Measurements from ENCODE around the gene PKNOX2. TPM values are rescaled to one million over a fixed set of nuclear protein-coding genes. Genes with fewer than 3 reads are reported as not detected.

Gene PKNOX2
- total RNA-seq, 2 experiments from 2014 or later = not detected

DNA sequence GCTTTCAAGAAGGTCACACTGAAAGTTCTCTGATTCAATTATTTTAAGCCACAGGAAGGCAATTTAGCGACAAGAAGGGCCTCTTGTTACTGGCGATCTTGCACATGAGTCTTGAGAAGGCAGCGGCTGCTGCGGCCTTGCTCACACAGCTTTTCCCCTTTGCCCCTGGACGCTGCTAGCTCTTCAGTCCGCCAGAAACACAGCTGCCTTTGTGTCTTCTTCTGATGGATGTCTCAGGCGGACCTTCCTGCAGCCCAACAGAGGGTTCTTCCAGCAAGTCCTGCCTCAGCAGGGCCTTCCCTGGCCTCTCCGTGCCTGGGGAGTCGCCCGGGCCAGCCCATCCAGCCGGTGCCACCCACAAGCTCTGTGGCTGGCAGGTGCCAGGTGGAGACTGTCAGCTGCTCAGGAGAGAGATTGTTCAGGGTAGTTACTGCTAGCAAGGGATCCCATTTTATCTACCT lies 59.4 kb downstream of the PKNOX2 start:
- no peak for DNase-seq
- H3K4me1 Mint-ChIP-seq = no peaks in the 10 kb centered on the region
- peaks cover 6% of the 10 kb centered on the region for H3K27me3 Mint-ChIP-seq

GRCh38 chr11:125224391-125225021 lies 60.0 kb downstream of the PKNOX2 start:
- H3K27me3 Mint-ChIP-seq = peaks cover 6% of the 10 kb centered on the region
- no peaks in the 10 kb centered on the region for H3K4me1 Mint-ChIP-seq
- no peak overlapping the region for H3K4me3 Mint-ChIP-seq
- H3K9me3 Mint-ChIP-seq = no peaks in the 10 kb centered on the region
- DNase-seq = no peak
- no peaks in the 10 kb centered on the region for H3K36me3 Mint-ChIP-seq
- no peak overlapping the region for H3K27ac Mint-ChIP-seq

More for the DNA sequence above, 59.4 kb downstream of the PKNOX2 start:
- no peaks in the 10 kb centered on the region for H3K9me3 Mint-ChIP-seq
- no peaks in the 10 kb centered on the region for H3K36me3 Mint-ChIP-seq
- H3K27ac Mint-ChIP-seq = no peak overlapping the region
- no peak overlapping the region for H3K4me3 Mint-ChIP-seq

GRCh38 chr11:125225401-125225800 lies 60.9 kb downstream of the PKNOX2 start:
- Mint-ChIP-seq H3K4me3 (no peak overlapping the region), H3K9me3 (no peaks in the 10 kb centered on the region), H3K4me1 (no peaks in the 10 kb centered on the region)

GRCh38 chr11:125226031-125226430 lies 61.5 kb downstream of the PKNOX2 start:
- H3K4me3 Mint-ChIP-seq = no peak overlapping the region
- H3K36me3 Mint-ChIP-seq = no peaks in the 10 kb centered on the region
- no peaks in the 10 kb centered on the region for H3K9me3 Mint-ChIP-seq
- H3K27me3 Mint-ChIP-seq = peaks cover 6% of the 10 kb centered on the region
- H3K4me1 Mint-ChIP-seq = no peaks in the 10 kb centered on the region
- no peak for DNase-seq
- no peak overlapping the region for H3K27ac Mint-ChIP-seq

More at GRCh38 chr11:125225401-125225800, 60.9 kb downstream of the PKNOX2 start:
- peaks cover 6% of the 10 kb centered on the region for H3K27me3 Mint-ChIP-seq
- DNase-seq = no peak
- no peak overlapping the region for H3K27ac Mint-ChIP-seq
- H3K36me3 Mint-ChIP-seq = no peaks in the 10 kb centered on the region

- no peak for DNase-seq
- Mint-ChIP-seq H3K4me3 (no peak overlapping the region), H3K9me3 (no peaks in the 10 kb centered on the region), H3K27ac (no peak overlapping the region), H3K27me3 (peaks cover 6% of the 10 kb centered on the region), H3K4me1 (no peaks in the 10 kb centered on the region), H3K36me3 (no peaks in the 10 kb centered on the region)
Measured at GRCh38 chr11:125226706-125227105, 62.2 kb downstream of the PKNOX2 start.

- H3K4me3 Mint-ChIP-seq = no peak overlapping the region
- H3K36me3 Mint-ChIP-seq = no peaks in the 10 kb centered on the region
- H3K9me3 Mint-ChIP-seq = no peaks in the 10 kb centered on the region
- no peaks in the 10 kb centered on the region for H3K4me1 Mint-ChIP-seq
- peaks cover 6% of the 10 kb centered on the region for H3K27me3 Mint-ChIP-seq
- no peak overlapping the region for H3K27ac Mint-ChIP-seq
- DNase-seq = no peak
Measured at GRCh38 chr11:125227151-125227550, 62.6 kb downstream of the PKNOX2 start.

DNA sequence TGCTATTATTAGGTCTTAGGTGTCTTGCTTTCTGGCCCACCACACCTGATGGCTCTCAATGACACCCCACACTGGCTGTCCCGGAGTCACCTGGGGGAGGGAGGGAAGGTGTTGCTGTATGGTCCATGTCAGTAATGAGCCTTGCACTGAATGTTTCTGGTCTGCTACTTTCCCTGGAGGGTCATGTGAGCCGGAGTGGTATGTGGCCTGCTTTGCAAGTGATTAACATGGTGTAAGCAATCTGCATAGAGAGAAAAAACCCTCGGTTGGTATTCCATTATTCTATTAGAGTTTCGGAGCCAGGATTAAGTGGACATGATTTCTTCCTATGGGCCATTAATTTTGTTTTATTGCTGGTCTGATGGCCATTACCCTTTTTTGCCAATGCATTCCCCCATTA lies 63.9 kb downstream of the PKNOX2 start:
- DNase-seq = no peak
- H3K27me3 Mint-ChIP-seq = peaks cover 6% of the 10 kb centered on the region
- no peaks in the 10 kb centered on the region for H3K9me3 Mint-ChIP-seq
- H3K4me3 Mint-ChIP-seq = no peak overlapping the region
- no peaks in the 10 kb centered on the region for H3K4me1 Mint-ChIP-seq
- H3K27ac Mint-ChIP-seq = no peak overlapping the region
- H3K36me3 Mint-ChIP-seq = no peaks in the 10 kb centered on the region

DNA sequence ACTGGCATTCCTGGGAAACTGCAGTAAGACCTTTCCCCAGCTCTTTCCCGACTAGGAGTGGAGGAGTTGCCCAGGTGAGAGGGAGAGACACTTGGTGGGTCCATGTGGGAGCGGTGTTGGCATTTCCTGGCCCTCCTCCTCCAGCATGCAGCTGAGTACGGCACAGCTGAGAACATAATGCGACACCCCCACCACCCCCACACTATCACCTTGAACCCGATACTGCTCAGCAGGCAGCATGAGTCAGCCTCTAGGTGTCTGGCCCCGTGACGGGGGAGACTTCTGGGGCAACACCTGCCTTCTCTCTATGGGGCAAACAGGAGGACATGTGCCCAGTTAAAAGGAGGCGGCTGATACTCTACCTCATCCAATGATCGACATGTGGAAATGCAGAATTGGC lies 64.4 kb downstream of the PKNOX2 start:
- H3K9me3 Mint-ChIP-seq = no peaks in the 10 kb centered on the region
- no peaks in the 10 kb centered on the region for H3K36me3 Mint-ChIP-seq
- no peaks in the 10 kb centered on the region for H3K4me1 Mint-ChIP-seq
- no peak for DNase-seq
- no peak overlapping the region for H3K4me3 Mint-ChIP-seq
- no peak overlapping the region for H3K27ac Mint-ChIP-seq
- H3K27me3 Mint-ChIP-seq = peaks cover 6% of the 10 kb centered on the region

DNA sequence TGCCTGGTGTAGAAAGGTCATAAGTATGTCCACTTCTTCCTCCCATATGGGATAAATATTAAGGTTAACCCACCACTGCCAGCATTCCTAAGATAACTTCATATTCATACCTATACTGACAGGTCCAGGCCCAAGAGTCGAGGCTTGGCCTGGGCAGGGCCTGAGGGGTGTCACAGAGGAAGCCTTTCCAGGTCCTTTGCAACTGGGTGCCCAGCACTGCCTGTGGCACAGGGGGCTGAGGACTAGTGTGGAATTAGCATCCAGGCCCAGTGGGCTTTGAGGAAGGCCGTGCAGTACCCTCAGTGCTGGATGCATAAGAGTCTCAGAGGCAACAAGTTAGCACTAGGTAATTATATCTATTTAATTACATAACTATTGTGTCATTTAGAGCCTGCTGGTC lies 65.4 kb downstream of the PKNOX2 start:
- no peaks in the 10 kb centered on the region for H3K36me3 Mint-ChIP-seq
- no peak for DNase-seq
- no peak overlapping the region for H3K27ac Mint-ChIP-seq
- H3K27me3 Mint-ChIP-seq = peaks cover 6% of the 10 kb centered on the region
- no peaks in the 10 kb centered on the region for H3K9me3 Mint-ChIP-seq
- H3K4me1 Mint-ChIP-seq = no peaks in the 10 kb centered on the region
- no peak overlapping the region for H3K4me3 Mint-ChIP-seq

DNA sequence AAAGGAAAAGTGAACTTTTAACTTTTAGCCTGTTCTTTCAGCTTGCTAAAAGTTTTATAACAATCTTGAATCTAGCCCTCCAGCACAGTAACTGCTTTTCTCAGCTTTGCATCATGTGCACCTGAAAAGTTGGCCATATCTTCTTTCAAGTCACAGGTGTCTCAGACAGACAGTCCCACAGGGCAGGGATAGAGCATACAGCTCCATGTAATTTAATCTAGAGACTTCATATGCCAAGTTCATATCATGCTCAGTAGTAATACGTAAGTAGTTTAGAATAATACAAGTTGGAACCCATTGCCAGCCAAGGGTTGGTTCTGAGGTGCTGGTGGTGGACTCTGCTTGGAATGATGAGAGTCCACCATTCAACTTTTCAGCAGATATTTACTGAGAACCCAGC lies 68.6 kb downstream of the PKNOX2 start:
- peaks cover 15% of the 10 kb centered on the region for H3K27me3 Mint-ChIP-seq
- H3K4me1 Mint-ChIP-seq = no peaks in the 10 kb centered on the region
- no peak overlapping the region for H3K27ac Mint-ChIP-seq
- H3K4me3 Mint-ChIP-seq = no peak overlapping the region
- H3K9me3 Mint-ChIP-seq = no peaks in the 10 kb centered on the region
- DNase-seq = no peak
- H3K36me3 Mint-ChIP-seq = no peaks in the 10 kb centered on the region

GRCh38 chr11:125233736-125234275 lies 69.3 kb downstream of the PKNOX2 start:
- H3K27ac Mint-ChIP-seq = no peak overlapping the region
- H3K27me3 Mint-ChIP-seq = peaks cover 15% of the 10 kb centered on the region
- H3K4me3 Mint-ChIP-seq = no peak overlapping the region
- no peaks in the 10 kb centered on the region for H3K4me1 Mint-ChIP-seq
- H3K9me3 Mint-ChIP-seq = no peaks in the 10 kb centered on the region
- no peak for DNase-seq
- H3K36me3 Mint-ChIP-seq = no peaks in the 10 kb centered on the region

GRCh38 chr11:125235071-125235471 lies 70.5 kb downstream of the PKNOX2 start:
- Mint-ChIP-seq H3K27ac (no peak overlapping the region), H3K9me3 (no peaks in the 10 kb centered on the region), H3K4me3 (no peak overlapping the region), H3K4me1 (no peaks in the 10 kb centered on the region), H3K36me3 (no peaks in the 10 kb centered on the region), H3K27me3 (peaks cover 24% of the 10 kb centered on the region)
- DNase-seq = no peak

GRCh38 chr11:125236072-125236825 lies 71.7 kb downstream of the PKNOX2 start:
- no peak overlapping the region for H3K27ac Mint-ChIP-seq
- H3K4me3 Mint-ChIP-seq = no peak overlapping the region

DNA sequence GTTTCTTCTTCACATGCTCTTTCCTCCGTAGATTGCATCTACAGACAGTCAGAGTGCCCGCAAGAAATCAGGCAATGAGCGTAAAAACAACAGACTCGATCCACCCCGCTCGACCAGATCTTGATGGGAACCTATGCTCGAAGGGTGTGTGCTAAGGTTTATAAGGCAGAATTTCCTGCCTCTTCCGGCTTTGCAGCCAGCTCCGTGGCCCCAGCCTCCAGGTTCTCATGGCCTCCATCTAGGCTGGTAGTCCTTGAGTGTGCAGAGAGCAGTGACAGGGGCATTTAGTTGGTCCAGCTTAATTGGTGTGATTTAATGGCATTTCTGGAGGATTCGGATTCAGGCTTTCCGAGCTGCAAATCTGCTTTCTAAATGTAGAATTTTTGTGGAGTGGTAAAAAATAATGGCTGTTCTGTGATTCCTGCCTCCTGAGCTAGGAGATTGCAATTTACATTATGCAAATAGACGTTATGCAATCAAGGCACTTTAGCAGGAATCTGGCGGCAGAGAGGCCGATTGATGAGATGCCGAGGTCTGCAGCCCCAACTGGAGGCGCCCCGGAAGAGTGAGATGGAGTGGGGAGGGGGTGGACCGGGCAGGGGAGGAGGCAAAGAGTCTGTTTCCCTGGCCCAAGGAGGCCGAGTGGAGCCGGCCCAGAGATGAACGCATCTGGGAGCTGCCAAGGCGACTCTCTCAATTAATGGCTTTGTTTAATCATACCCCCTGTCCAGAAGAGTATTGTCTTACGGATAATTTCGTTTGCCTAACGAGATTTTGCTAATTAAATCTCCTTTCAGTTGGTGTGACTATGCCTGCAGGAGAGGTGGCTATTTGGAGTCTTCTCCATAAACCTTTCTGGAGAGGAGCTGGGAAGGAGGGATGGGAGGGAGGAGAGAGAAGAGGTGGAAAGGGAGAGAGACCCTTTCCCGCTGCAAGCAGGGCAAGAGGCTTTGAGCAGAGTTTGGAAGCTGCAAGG lies 75.3 kb downstream of the PKNOX2 start:
- no peaks in the 10 kb centered on the region for H3K9me3 Mint-ChIP-seq
- H3K36me3 Mint-ChIP-seq = no peaks in the 10 kb centered on the region
- H3K4me3 Mint-ChIP-seq = no peak overlapping the region
- no peak overlapping the region for H3K27ac Mint-ChIP-seq
- no peaks in the 10 kb centered on the region for H3K4me1 Mint-ChIP-seq
- DNase-seq = no peak
- H3K27me3 Mint-ChIP-seq = peaks cover 24% of the 10 kb centered on the region

More at GRCh38 chr11:125236072-125236825, 71.7 kb downstream of the PKNOX2 start:
- Mint-ChIP-seq H3K36me3 (no peaks in the 10 kb centered on the region), H3K4me1 (no peaks in the 10 kb centered on the region), H3K9me3 (no peaks in the 10 kb centered on the region), H3K27me3 (peaks cover 24% of the 10 kb centered on the region)
- no peak for DNase-seq

GRCh38 chr11:125241104-125241503 lies 76.6 kb downstream of the PKNOX2 start:
- no peaks in the 10 kb centered on the region for H3K9me3 Mint-ChIP-seq
- H3K27ac Mint-ChIP-seq = no peak overlapping the region
- no peaks in the 10 kb centered on the region for H3K4me1 Mint-ChIP-seq
- no peak overlapping the region for H3K4me3 Mint-ChIP-seq
- H3K27me3 Mint-ChIP-seq = peaks cover 22% of the 10 kb centered on the region
- no peak for DNase-seq
- H3K36me3 Mint-ChIP-seq = no peaks in the 10 kb centered on the region

Data from activated naive CD8-positive, alpha-beta T cell treated with anti-CD3 and anti-CD28 coated beads for 36 hours (primary cell).